ENCODE data around the gene IL17RB. TPM values are rescaled to one million over a fixed set of nuclear protein-coding genes. Genes with fewer than 3 reads are reported as not detected.

The IL17RB gene
- polyA plus RNA-seq, 1 experiment, result 0.36 TPM

DNA sequence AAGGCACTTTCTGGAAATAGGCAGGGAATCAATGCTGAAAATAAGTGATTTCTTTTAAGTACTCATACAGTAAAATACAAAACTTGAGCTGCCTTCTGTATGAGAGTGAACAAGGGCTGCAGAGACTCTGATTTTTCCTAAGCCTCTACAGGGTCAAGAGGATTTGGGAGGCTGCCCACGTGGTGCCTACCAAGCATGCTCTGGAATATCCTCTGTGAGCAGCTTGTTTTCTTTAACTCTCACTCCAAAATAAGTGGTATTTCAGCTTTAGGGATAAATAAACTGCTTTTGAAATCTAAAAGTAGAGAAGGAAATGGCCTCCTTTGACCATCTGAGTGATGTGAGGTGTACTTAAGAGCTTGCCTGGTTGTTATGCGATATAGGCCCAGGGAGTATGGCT lies 53.4 kb downstream of the IL17RB start:
- ChIA-PET CTCF (no interaction called here), POLR2A (interaction anchor here (0.6 kb wide), 1 partner anchor 10 kb away, joined by 6 read pairs; no protein-coding TSS in a partner anchor)
- no peak for DNase-seq (ENCODE audit: low read depth)
- no peak for TF ChIP-seq CTCF (IDR thresholded peaks at IDR 0.05; ENCODE audit: insufficient read depth, low read depth, low read length)
- Histone ChIP-seq H3K27me3 (ENCODE audit: control insufficient read depth, insufficient read depth, low read length) (peaks cover 5% of the 10 kb centered on the region; the same call in 1 of the 2 replicates), H3K4me3 (ENCODE audit: low read depth, low read length) (no peak overlapping the region), H3K36me3 (ENCODE audit: control insufficient read depth, insufficient read depth, low read length) (no peaks in the 10 kb centered on the region)

- H3K27me3 ChIP-seq (ENCODE audit: control insufficient read depth, insufficient read depth, low read length), result peaks cover 4% of the 10 kb centered on the region; the same call in 1 of the 2 replicates
- POLR2A ChIA-PET, result no interaction called here
- no peak for TF ChIP-seq CTCF (IDR thresholded peaks at IDR 0.05; ENCODE audit: insufficient read depth, low read depth, low read length)
- H3K4me3 ChIP-seq (ENCODE audit: low read depth, low read length), result no peak overlapping the region
- CTCF ChIA-PET, result no interaction called here
- no peaks in the 10 kb centered on the region for H3K36me3 ChIP-seq (ENCODE audit: control insufficient read depth, insufficient read depth, low read length)
- no peak for DNase-seq (ENCODE audit: low read depth)
Measured at GRCh38 chr3:53900666-53901331, 54.4 kb downstream of the IL17RB start.

DNA sequence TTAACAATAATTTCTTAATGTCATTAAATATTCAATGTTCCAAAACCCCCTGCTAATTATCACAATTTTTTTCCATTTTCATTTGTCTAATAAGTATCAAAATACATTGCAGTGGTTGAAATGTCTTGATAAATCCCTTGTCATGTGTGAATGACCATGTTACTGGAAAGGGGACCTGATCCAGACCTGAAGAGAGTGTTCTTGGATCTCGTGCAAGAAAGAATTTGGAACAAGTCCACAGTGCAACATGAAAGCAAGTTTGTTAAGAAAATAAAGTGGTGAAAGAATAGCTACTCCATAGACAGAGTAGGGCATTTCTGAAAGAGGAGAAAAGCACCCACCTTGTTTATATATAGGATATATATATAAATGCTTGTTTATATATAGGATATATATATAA lies 55.7 kb downstream of the IL17RB start:
- Histone ChIP-seq H3K36me3 (ENCODE audit: control insufficient read depth, insufficient read depth, low read length) (no peaks in the 10 kb centered on the region), H3K4me3 (ENCODE audit: low read depth, low read length) (no peak overlapping the region), H3K27me3 (ENCODE audit: control insufficient read depth, insufficient read depth, low read length) (peaks cover 3% of the 10 kb centered on the region; the same call in 1 of the 2 replicates)
- no peak for TF ChIP-seq CTCF (IDR thresholded peaks at IDR 0.05; ENCODE audit: insufficient read depth, low read depth, low read length)
- no peak for DNase-seq (ENCODE audit: low read depth)
- POLR2A ChIA-PET, result no interaction called here
- CTCF ChIA-PET, result no interaction called here

- Histone ChIP-seq H3K4me3 (ENCODE audit: low read depth, low read length) (no peak overlapping the region), H3K36me3 (ENCODE audit: control insufficient read depth, insufficient read depth, low read length) (no peaks in the 10 kb centered on the region), H3K27me3 (ENCODE audit: control insufficient read depth, insufficient read depth, low read length) (no peaks in the 10 kb centered on the region)
- ChIA-PET CTCF (no interaction called here), POLR2A (no interaction called here)
- TF ChIP-seq CTCF (IDR thresholded peaks at IDR 0.05; ENCODE audit: insufficient read depth, low read depth, low read length), result no peak
- no peak for DNase-seq (ENCODE audit: low read depth)
Measured at GRCh38 chr3:53902711-53903110, 56.3 kb downstream of the IL17RB start.

- POLR2A ChIA-PET, result no interaction called here
- Histone ChIP-seq H3K36me3 (ENCODE audit: control insufficient read depth, insufficient read depth, low read length) (no peaks in the 10 kb centered on the region), H3K27me3 (ENCODE audit: control insufficient read depth, insufficient read depth, low read length) (no peaks in the 10 kb centered on the region), H3K4me3 (ENCODE audit: low read depth, low read length) (no peak overlapping the region)
- CTCF ChIA-PET, result no interaction called here
- no peak for TF ChIP-seq CTCF (IDR thresholded peaks at IDR 0.05; ENCODE audit: insufficient read depth, low read depth, low read length)
- DNase-seq (ENCODE audit: low read depth), result no peak
Measured at GRCh38 chr3:53913401-53913800, 67.0 kb downstream of the IL17RB start.

Small RNA genes within 50 kb of the gene (small RNA-seq; reads per million reads assigned to genes)
- gene AC012467.1 (ENCODE audit: insufficient read length, low read depth, low replicate concordance), result not detected

Other genes with a start within 250 kb of the IL17RB start
- 0.13 and 0.18 TPM in 2 replicates for gene CHDH, start 149 bp upstream of the IL17RB start, polyA plus RNA-seq (2011; rRNA removed)
- gene ACTR8, start 35.6 kb downstream of the IL17RB start, polyA plus RNA-seq (2011; rRNA removed), result 33.0 and 36.8 TPM in 2 replicates
- gene SELENOK, start 45.3 kb downstream of the IL17RB start, polyA plus RNA-seq (2011; rRNA removed), result 20.3 and 37.0 TPM in 2 replicates

Data from BJ (cell line).